Gastrocnemius medialis (tissue), 4 donors: Measurements from ENCODE around the gene NLGN1. TPM values are rescaled to one million over a fixed set of nuclear protein-coding genes. Genes with fewer than 3 reads are reported as not detected.

Experiments used
- ATAC-seq, 2 donors: fragments of 150-250 bp; one replicate each; pipeline ENCODE4 v1.9.1; 2016
- DNase-seq, 2 donors: peaks; one replicate each; pipeline ENCODE4 v3.0.0-alpha.2; 2019
- H3K27ac ChIP-seq, 4 donors: fragments of 200-600 bp; sonication (generic); 1 replicate in 1 of 4; 2 replicates in 3 of 4; pipeline ENCODE4 v1.5.1; 2016 to 2018; ENCODE audit warnings: mild to moderate bottlenecking in 2 of 4, moderate library complexity in 1 of 4
- H3K27me3 ChIP-seq, 3 donors: fragments of 200-600 bp; sonication (generic) in 2 of 3; 1 replicate in 1 of 3; 2 replicates in 2 of 3; pipeline versions ENCODE4 v1.5.1 to v1.6.0; 2016 to 2019; ENCODE audit warnings: mild to moderate bottlenecking in 1 of 3, moderate library complexity in 1 of 3
- H3K36me3 ChIP-seq, 2 donors: fragments of 200-600 bp; sonication (generic) in 1 of 2; one replicate each; pipeline ENCODE4 v1.5.1; 2017 to 2018
- H3K4me1 ChIP-seq, 2 donors: fragments of 200-600 bp; sonication (generic) in 1 of 2; one replicate each; pipeline ENCODE4 v1.5.1; 2016 to 2017; ENCODE audit warnings: mild to moderate bottlenecking in 2 of 2
- H3K4me3 ChIP-seq, 4 donors: fragments of 200-600 bp; sonication (generic) in 3 of 4; 1 replicate in 1 of 4; 2 replicates in 3 of 4; pipeline ENCODE4 v1.5.1; 2016 to 2019; ENCODE audit warnings: mild to moderate bottlenecking in 2 of 4
- H3K9me3 ChIP-seq, 3 donors: fragments of 200-600 bp; sonication (generic) in 2 of 3; 1 replicate in 1 of 3; 2 replicates in 2 of 3; pipeline ENCODE4 v1.5.1; 2016 to 2019
- CTCF ChIP-seq, 5 experiments: fragments of 450-650 bp in 3 of 5; fragments of 200-600 bp in 2 of 5; sonication (generic) in 2 of 5; IDR thresholded peaks in 4 of 5; conservative IDR thresholded peaks in 1 of 5; 1 replicate in 4 of 5; 2 replicates in 1 of 5; pipeline ENCODE4 v1.5.1; 2016 to 2019; ENCODE audit warnings: antibody characterized with exemption in 5 of 5, mild to moderate bottlenecking in 3 of 5, moderate library complexity in 3 of 5
- POLR2A ChIP-seq, 2 donors: fragments of 450-650 bp; IDR thresholded peaks; one replicate each; pipeline ENCODE4 v1.6.1; 2017; ENCODE audit warnings: antibody characterized with exemption in 2 of 2, mild to moderate bottlenecking in 2 of 2, moderate library complexity in 2 of 2
- in situ Hi-C, 4 donors: fragments of 200-750 bp; cut with MboI; loops; one replicate each; pipeline versions ENCODE4 v1.15.0 to v1.8.0; 2017; ENCODE audit warnings: low sequenced_read_pairs in 4 of 4
- intact Hi-C: fragments of 100-400 bp; cut with DNase I; formaldehyde crosslinking; loops from one replicate; pipeline ENCODE4 v1.15.1; 2023; ENCODE audit warnings: low total_unique reads
- total RNA-seq, 4 donors: library from RNA; depleted of rRNA; stranded (reverse); fragments of >200 nt; gene quantifications; one replicate each; pipeline versions ENCODE4 v1.1.0 to v1.2.3, GENCODE V29; 2016

Gene NLGN1
- total RNA-seq, 4 donors from 2014 or later: 0.52 to 1.9 (median 1.1) TPM

GRCh38 chr3:173584838-173585831, 187.6 kb downstream of the NLGN1 start:
- intact Hi-C loops: no loop called here
- no peak for DNase-seq
- in situ Hi-C loops: no loop called here

GRCh38 chr3:173586166-173586565, 188.6 kb downstream of the NLGN1 start:
- intact Hi-C loops: no loop called here
- no peak for ATAC-seq
- DNase-seq: no peak
- H3K36me3 ChIP-seq: no peaks in the 10 kb centered on the region
- no peaks in the 10 kb centered on the region for H3K9me3 ChIP-seq
- in situ Hi-C loops: no loop called here
- peaks cover 7 to 19% (median 10%) of the 10 kb centered on the region in 3 donors for H3K27me3 ChIP-seq
- no peak overlapping the region for H3K4me3 ChIP-seq
- TF ChIP-seq POLR2A (IDR thresholded peaks at IDR 0.05): no peak
- no peak for TF ChIP-seq CTCF (IDR thresholded peaks at IDR 0.05 in 4 of 5, conservative IDR thresholded peaks at IDR 0.05 in 1 of 5)
- no peak overlapping the region for H3K27ac ChIP-seq
- peaks cover 5 to 11% of the 10 kb centered on the region in 2 donors for H3K4me1 ChIP-seq

More at GRCh38 chr3:173584838-173585831, 187.6 kb downstream of the NLGN1 start:
- Histone ChIP-seq H3K27ac (no peak overlapping the region), H3K4me1 (peaks cover 5 to 11% of the 10 kb centered on the region in 2 donors), H3K27me3 (peaks cover 7 to 19% (median 10%) of the 10 kb centered on the region in 3 donors), H3K36me3 (no peaks in the 10 kb centered on the region), H3K4me3 (peak overlapping the region; percentile 42 to 58 (median 46)), H3K9me3 (no peaks in the 10 kb centered on the region)
- no peak for ATAC-seq
- no peak for TF ChIP-seq CTCF (IDR thresholded peaks at IDR 0.05 in 4 of 5, conservative IDR thresholded peaks at IDR 0.05 in 1 of 5)
- TF ChIP-seq POLR2A (IDR thresholded peaks at IDR 0.05): no peak

- H3K9me3 ChIP-seq: no peaks in the 10 kb centered on the region
- peaks cover 7 to 19% (median 10%) of the 10 kb centered on the region in 3 donors for H3K27me3 ChIP-seq
- intact Hi-C loops (no loop called here), in situ Hi-C loops (no loop called here)
- TF ChIP-seq CTCF (IDR thresholded peaks at IDR 0.05 in 4 of 5, conservative IDR thresholded peaks at IDR 0.05 in 1 of 5): no peak
- no peak for TF ChIP-seq POLR2A (IDR thresholded peaks at IDR 0.05)
- H3K4me3 ChIP-seq: no peak overlapping the region
- no peak for DNase-seq
- no peak for ATAC-seq
- no peaks in the 10 kb centered on the region for H3K36me3 ChIP-seq
- peaks cover 5 to 11% of the 10 kb centered on the region in 2 donors for H3K4me1 ChIP-seq
- H3K27ac ChIP-seq: no peak overlapping the region
Observed at GRCh38 chr3:173587055-173587454, 189.5 kb downstream of the NLGN1 start.

- TF ChIP-seq POLR2A (IDR thresholded peaks at IDR 0.05): no peak
- no peak for TF ChIP-seq CTCF (IDR thresholded peaks at IDR 0.05 in 4 of 5, conservative IDR thresholded peaks at IDR 0.05 in 1 of 5)
- Histone ChIP-seq H3K36me3 (no peaks in the 10 kb centered on the region), H3K9me3 (no peaks in the 10 kb centered on the region), H3K27ac (no peak overlapping the region), H3K4me1 (peaks cover 5 to 11% of the 10 kb centered on the region in 2 donors), H3K4me3 (no peak overlapping the region), H3K27me3 (peaks cover 7 to 19% (median 10%) of the 10 kb centered on the region in 3 donors)
- DNase-seq (no peak), ATAC-seq (no peak)
- intact Hi-C loops: no loop called here
- in situ Hi-C loops: no loop called here
Observed at GRCh38 chr3:173588556-173588955, 191.0 kb downstream of the NLGN1 start.
